ENCODE data around the gene RAB43.

- TF ChIP-seq, protein P1, sequence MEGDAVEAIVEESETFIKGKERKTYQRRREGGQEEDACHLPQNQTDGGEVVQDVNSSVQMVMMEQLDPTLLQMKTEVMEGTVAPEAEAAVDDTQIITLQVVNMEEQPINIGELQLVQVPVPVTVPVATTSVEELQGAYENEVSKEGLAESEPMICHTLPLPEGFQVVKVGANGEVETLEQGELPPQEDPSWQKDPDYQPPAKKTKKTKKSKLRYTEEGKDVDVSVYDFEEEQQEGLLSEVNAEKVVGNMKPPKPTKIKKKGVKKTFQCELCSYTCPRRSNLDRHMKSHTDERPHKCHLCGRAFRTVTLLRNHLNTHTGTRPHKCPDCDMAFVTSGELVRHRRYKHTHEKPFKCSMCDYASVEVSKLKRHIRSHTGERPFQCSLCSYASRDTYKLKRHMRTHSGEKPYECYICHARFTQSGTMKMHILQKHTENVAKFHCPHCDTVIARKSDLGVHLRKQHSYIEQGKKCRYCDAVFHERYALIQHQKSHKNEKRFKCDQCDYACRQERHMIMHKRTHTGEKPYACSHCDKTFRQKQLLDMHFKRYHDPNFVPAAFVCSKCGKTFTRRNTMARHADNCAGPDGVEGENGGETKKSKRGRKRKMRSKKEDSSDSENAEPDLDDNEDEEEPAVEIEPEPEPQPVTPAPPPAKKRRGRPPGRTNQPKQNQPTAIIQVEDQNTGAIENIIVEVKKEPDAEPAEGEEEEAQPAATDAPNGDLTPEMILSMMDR (IDR thresholded peaks at IDR 0.05) = no peak
- TF ChIP-seq EZH2phosphoT487 (IDR thresholded peaks at IDR 0.05) (no peak), EZH2 (IDR thresholded peaks at IDR 0.05) (no peak)
Measured at GRCh38 chr3:129131465-129132088, 10.0 kb upstream of the RAB43 start.
